SW 1271 (cell line): ENCODE data around the gene SPATA21.

Source experiments
- DNase-seq, 2 experiments: peaks; one replicate each; lab custom pipeline; 2025; lab: John Stamatoyannopoulos, UW

Gene SPATA21

DNA sequence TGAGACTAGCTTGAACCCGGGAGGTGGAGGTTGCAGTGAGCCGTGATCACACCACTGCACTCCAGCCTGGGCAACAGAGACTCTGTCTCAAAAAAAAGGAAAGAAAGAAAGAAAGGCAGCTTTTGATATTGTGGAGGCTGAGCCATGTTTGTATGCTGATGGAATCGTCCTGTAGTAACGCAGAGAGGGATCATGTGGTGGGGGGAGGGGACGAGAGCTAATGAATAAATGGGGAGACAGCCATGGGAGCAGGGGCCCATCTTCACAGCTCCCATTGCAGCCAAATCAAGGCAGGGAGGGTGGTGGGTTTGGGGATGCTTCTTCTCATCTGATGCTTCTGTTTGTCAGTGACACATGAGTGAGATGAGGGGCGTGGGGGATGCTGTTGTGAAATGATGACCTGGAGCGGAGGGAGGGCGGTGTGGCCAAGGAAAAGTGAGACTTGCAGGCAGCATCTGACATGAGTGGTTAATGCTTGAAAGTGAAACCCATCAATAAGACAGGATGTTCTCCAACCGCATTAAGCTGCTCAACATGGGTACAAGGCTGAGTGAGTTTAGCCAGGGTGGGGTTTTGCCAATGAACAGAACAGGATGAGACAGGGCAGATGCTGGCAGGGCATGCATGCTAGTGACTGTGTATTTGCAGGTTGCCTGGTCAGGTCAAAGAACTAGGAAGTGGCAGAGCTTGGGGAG, 16.7 kb downstream of the SPATA21 start:
- no peak for DNase-seq

GRCh38 chr1:16418823-16419425, 18.3 kb downstream of the SPATA21 start:
- DNase-seq = no peak

DNA sequence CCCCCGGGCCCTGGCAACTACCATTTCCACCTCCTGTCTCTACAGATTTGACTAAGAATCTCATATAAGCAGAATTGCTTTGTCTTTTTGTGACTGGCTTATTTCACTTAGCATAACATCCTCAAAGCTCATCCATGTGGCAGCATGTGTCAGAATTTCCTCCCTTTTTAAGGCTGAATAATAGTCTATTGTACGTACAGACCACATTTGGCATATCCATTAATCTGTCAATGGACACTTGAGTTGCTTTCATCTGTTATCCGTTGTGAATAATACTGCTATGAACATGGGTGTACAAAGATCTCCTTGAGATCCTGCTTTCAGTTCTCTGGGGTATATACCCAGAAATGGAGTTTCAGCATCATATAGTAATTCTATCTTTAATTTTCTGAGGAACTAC, 24.0 kb downstream of the SPATA21 start:
- DNase-seq = no peak

DNA sequence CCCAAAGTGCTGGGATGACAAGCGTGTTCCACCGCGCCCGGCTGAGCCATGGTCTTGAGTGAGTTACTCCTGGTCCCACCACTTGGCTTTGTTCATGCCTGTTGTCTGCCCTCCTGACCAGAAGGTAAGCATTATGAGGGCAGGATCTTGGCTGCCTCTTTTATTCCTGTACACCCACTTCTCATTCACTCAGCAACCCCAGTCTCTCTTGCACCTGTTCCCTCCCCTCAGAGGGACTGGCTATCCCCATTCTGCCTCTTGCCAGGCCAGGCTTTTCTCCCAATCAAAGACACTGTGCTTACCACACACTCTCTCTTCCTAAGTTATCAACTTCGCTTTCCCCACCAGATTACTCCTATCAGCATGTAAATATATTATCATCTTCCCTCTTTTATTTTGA, 26.4 kb downstream of the SPATA21 start:
- DNase-seq = no peak

GRCh38 chr1:16409536-16410152, 27.6 kb downstream of the SPATA21 start:
- DNase-seq = no peak

- DNase-seq = no peak
Measured at GRCh38 chr1:16406868-16407267, 30.4 kb downstream of the SPATA21 start.

GRCh38 chr1:16405441-16405840, 31.8 kb downstream of the SPATA21 start:
- no peak for DNase-seq

GRCh38 chr1:16402742-16403141, 34.5 kb downstream of the SPATA21 start:
- no peak for DNase-seq

DNA sequence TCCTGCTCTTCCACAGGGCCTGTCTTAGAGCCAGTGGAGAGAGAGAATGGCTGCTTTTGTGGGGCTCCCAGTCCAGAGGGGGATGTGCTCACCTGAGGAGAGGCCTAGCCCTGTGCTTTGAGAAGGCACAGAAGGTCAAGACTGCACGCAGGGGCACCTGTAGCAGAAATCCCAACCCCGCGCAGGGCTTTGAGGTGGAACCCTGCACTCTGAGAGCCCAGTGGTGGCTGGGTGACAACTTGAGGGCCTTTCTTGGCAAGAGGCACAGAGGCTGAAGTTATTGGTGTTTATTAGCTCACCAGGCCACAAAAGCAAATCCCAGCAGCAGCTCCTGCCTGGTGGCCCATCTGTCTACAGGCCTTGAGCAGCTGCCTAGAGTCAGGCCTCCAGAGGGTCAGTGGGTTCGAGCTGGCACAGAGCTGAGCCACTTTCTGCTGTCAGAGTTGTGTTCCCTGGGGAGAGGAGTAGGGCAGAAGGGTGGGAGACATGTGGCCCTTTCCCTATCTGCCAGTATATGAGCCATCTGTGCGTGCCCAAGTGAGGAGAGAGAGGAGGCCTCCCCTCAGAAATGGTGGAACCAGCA, 38.8 kb downstream of the SPATA21 start:
- DNase-seq = no peak

- DNase-seq = no peak
Measured at GRCh38 chr1:16397120-16397519, 40.1 kb downstream of the SPATA21 start.

DNA sequence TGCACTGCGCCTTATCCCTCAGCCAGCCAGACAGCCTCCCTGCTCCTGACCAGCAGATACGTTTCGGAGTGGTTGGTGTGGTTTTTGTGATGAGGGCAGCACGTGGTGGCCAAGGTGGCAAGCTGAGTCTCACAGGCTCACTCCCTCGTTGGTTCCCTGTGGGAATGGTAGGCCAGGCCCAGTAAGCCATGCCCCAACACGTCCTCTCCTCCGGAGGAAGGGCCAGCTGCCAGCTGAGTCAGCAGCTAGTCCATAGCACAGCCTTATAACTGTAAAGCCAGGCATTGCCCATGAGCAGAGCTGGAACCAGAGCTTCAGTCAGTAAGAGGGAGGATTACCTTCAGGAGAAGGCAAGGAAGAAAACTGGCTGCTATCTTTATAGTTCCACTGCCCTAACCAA, 40.6 kb downstream of the SPATA21 start:
- no peak for DNase-seq

GRCh38 chr1:16394977-16395376, 42.2 kb downstream of the SPATA21 start:
- no peak for DNase-seq

GRCh38 chr1:16393570-16394521, 43.4 kb downstream of the SPATA21 start:
- DNase-seq = no peak

DNA sequence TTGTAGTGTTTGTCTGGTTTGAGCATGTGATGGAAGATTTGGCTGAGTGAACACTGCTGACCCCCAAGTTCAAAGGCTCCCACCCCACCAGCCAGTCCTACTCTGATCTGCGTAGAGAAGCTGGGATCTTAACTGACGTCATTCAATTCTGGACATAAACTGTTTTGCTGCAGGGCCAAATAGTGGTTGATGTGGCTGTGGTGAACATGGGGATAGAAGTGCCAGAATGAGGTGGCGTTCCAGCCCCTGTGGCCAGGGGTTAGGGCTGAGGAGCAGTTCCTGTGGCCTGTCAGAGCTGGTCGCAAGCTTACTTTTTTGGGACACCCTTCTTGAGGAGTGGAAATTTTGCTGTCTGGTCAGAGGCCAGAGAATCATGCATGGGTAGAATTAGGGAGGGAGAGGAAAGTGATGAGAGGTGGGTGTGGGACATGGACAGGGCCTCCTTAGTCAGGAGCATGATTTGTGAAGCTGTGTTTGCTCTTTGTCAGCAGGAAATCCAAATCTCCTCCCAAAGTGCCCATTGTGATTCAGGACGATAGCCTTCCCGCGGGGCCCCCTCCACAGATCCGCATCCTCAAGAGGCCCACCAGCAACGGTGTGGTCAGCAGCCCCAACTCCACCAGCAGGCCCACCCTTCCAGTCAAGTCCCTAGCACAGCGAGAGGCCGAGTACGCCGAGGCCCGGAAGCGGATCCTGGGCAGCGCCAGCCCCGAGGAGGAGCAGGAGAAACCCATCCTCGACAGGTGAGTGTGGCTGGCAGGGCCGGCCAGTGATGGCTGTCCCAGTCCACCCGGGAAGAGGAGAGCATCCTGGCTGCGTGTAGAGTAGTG, 44.3 kb downstream of the SPATA21 start:
- DNase-seq = no peak

DNA sequence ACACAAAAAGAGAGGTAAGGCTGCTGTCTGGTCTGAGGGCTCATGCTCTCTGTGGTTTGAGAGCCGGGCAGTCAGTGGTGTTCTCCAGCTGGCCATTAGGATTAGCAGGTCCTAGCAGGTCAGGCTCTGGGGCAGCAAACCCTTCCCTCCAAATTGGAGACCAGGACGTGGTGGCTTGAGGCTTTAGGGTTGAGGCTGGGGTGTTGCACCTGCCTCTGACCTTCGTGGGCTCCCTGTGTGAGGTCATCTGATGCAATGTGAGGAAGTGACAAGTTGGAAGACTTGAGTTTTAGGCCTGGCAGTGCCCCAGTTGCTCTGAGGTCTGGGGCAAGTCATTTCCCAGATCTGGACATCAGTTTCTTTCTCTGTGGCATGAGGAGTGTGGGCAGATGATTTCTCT, 45.8 kb downstream of the SPATA21 start:
- no peak for DNase-seq

GRCh38 chr1:16387201-16388188, 49.7 kb downstream of the SPATA21 start:
- no peak for DNase-seq

DNA sequence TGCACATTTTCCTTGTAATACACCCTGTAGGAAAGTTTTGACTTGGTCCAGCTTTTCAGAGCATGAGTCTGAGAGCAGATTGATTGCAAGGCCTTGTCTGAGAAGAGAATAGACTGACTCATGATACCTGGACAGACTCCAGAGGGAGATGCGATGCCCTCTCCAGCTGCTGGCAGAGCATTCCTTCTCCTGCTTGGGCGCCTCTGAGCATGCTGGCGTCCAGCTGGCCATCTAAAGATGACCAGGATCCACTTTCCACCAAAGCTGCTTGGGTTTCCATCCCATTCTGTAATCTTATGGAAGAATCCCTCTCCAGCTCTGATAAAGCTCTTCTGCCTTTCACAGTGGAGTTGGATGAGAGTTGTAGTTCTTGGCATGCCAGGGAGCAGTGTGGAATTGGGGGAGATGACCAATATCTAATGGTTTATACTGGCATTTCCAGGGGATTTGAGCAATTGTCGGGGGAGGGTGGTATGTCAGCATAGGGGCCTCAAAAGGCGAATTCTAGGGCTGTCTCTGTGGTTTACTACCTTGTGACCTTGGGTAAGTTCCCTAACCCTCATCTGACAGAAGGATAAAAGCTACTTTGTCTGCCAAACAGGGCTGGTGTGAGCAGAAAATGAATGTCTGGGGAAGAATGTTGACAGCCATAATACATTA, 50.6 kb downstream of the SPATA21 start:
- peak in 1 of 2 experiments; percentile 60 for DNase-seq

DNA sequence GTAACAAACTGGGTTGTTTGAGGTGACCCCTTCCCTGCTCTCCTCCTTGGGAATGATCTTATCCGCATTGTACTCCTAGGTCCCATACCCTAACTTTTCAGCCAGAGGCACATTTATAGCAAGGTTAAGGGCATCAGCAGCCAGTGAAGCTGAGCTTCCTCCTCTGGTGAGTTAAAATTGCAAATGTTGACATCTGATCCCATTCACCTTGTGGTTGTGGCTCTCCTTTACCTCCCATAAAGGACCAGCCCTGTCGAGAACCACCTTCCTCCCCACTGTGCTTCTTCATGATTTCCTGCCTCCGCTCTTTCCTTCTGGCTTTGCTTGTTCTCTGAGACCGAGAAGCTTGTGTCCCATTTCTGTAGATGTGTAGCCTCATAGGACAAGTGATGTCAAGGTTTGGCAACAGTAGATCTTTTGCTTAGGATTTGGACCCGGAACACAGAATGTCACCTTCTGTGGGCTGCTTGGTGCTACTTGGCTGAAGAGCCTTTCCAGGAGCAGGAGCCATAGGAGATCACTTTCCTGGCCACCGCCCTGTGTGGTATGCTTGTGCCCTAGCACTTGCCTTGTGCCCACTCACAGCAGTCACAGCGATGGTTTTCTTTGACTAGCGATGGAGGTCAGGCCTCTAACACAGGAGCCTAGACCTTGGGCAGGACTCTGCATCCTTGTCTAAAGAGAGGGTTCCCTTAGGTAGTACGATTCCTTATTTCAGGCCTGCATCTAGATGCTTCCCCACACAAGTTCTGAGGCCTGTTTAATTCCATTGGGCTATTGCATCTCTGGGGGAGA, 51.4 kb downstream of the SPATA21 start:
- no peak for DNase-seq
